Upper lobe of right lung (tissue), 1 donor: ENCODE data around the gene TSC2. TPM values are rescaled to one million over a fixed set of nuclear protein-coding genes. Genes with fewer than 3 reads are reported as not detected.
A peak's percentile ranks its signal among the peaks of the same experiment; 100 is the strongest.

Experiments used
- ATAC-seq: fragments of 200-7000 bp; cut with Tn5 transposase; one replicate; pipeline ENCODE4 v1.9.1; 2020; ENCODE audit warnings: mild to moderate bottlenecking, moderate library complexity
- DNase-seq: peaks from one replicate; pipeline ENCODE4 v3.0.0-alpha.2; 2020
- H3K27ac ChIP-seq: fragments of 200-600 bp; one replicate; pipeline ENCODE4 v1.8.0; 2022
- H3K27me3 ChIP-seq: fragments of 200-600 bp; one replicate; pipeline ENCODE4 v1.8.0; 2022; ENCODE audit warnings: mild to moderate bottlenecking
- H3K36me3 ChIP-seq: fragments of 200-600 bp; one replicate; pipeline ENCODE4 v1.8.0; 2022
- H3K4me1 ChIP-seq: fragments of 200-600 bp; one replicate; pipeline ENCODE4 v1.8.0; 2022
- H3K4me3 ChIP-seq: fragments of 200-600 bp; one replicate; pipeline ENCODE4 v1.8.0; 2022; ENCODE audit warnings: mild to moderate bottlenecking
- H3K9me3 ChIP-seq: fragments of 200-600 bp; one replicate; pipeline ENCODE4 v1.8.0; 2022
- CTCF ChIP-seq: fragments of 200-600 bp; IDR thresholded peaks from one replicate; pipeline ENCODE4 v1.8.0; 2022; ENCODE audit warnings: antibody characterized with exemption
- intact Hi-C: fragments of 100-400 bp; cut with DNase I; formaldehyde crosslinking; loops from one replicate; pipeline ENCODE4 v1.11.0; 2022
- total RNA-seq: library from RNA; stranded (reverse); fragmentation: NEBNext Ultra II Directional; extraction: Animal tissue kit (Norgen Biotek cat#: 25700); gene quantifications from one replicate; pipeline ENCODE4 v1.2.1, GENCODE V29; 2021
- donor health status: DM: no; HTN: yes; CAD: no; lungs with severe emphysema.

Gene TSC2
- total RNA-seq, 1 donor from 2014 or later, result 119 TPM

- intact Hi-C loops, result no loop called here
- Histone ChIP-seq H3K27ac (peak overlapping the region; percentile 94), H3K4me3 (peak overlapping the region; percentile 8), H3K27me3 (no peaks in the 10 kb centered on the region), H3K9me3 (no peaks in the 10 kb centered on the region), H3K36me3 (peaks cover 13% of the 10 kb centered on the region), H3K4me1 (peaks cover 90% of the 10 kb centered on the region)
- DNase-seq, result no peak
- no peak for ATAC-seq
- no peak for TF ChIP-seq CTCF
These were observed 9.2 kb upstream of the TSC2 start for GRCh38 chr16:2038382-2039231.

- DNase-seq (peak; percentile 83), ATAC-seq (peak; percentile 20)
- Histone ChIP-seq H3K9me3 (no peaks in the 10 kb centered on the region), H3K27me3 (no peaks in the 10 kb centered on the region), H3K4me3 (no peak overlapping the region), H3K27ac (peak overlapping the region; percentile 94), H3K36me3 (peaks cover 13% of the 10 kb centered on the region), H3K4me1 (peaks cover 93% of the 10 kb centered on the region)
- no peak for TF ChIP-seq CTCF
- intact Hi-C loops, result no loop called here
These were observed 8.3 kb upstream of the TSC2 start for GRCh38 chr16:2039274-2040031.

GRCh38 chr16:2040041-2040786 lies 7.6 kb upstream of the TSC2 start:
- H3K27me3 ChIP-seq, result no peaks in the 10 kb centered on the region
- H3K4me1 ChIP-seq, result peaks cover 95% of the 10 kb centered on the region

GRCh38 chr16:2040787-2041522 lies 6.8 kb upstream of the TSC2 start:
- peak; percentile 3 for ATAC-seq

More at GRCh38 chr16:2040041-2040786, 7.6 kb upstream of the TSC2 start:
- no peaks in the 10 kb centered on the region for H3K9me3 ChIP-seq
- intact Hi-C loops, result no loop called here
- H3K4me3 ChIP-seq, result no peak overlapping the region
- peak overlapping the region; percentile 94 for H3K27ac ChIP-seq
- H3K36me3 ChIP-seq, result peaks cover 13% of the 10 kb centered on the region
- no peak for TF ChIP-seq CTCF
- DNase-seq, result no peak
- ATAC-seq, result no peak

More at GRCh38 chr16:2040787-2041522, 6.8 kb upstream of the TSC2 start:
- Histone ChIP-seq H3K9me3 (no peaks in the 10 kb centered on the region), H3K4me3 (no peak overlapping the region), H3K27ac (peak overlapping the region; percentile 94), H3K27me3 (no peaks in the 10 kb centered on the region), H3K4me1 (peaks cover 95% of the 10 kb centered on the region), H3K36me3 (peaks cover 13% of the 10 kb centered on the region)
- DNase-seq, result no peak
- TF ChIP-seq CTCF, result no peak
- intact Hi-C loops, result no loop called here
